Neural cell (in vitro differentiated cells): ENCODE measurements around the gene PDE2A.

Source experiments
- CTCF ChIP-seq: fragments of 450-650 bp; IDR thresholded peaks from 2 replicates; pipeline ENCODE4 v1.5.1; 2014; ENCODE audit warnings: antibody characterized with exemption, mild to moderate bottlenecking, moderate library complexity; ENCODE audit not compliant: poor library complexity, severe bottlenecking
- EP300 ChIP-seq: fragments of 450-650 bp; conservative IDR thresholded peaks from 2 replicates; pipeline ENCODE4 v1.6.1; 2014; ENCODE audit warnings: antibody characterized with exemption, mild to moderate bottlenecking, moderate library complexity; ENCODE audit not compliant: poor library complexity, severe bottlenecking
- EZH2 ChIP-seq: fragments of 200-600, 300-800 bp; shearing (Covaris generic), sonication (generic); IDR thresholded peaks from 2 replicates; pipeline ENCODE4 v1.6.1; 2014; ENCODE audit warnings: antibody characterized with exemption, low read length, borderline replicate concordance, mild to moderate bottlenecking; ENCODE audit not compliant: insufficient read depth, poor library complexity, severe bottlenecking
- POLR2AphosphoS5 ChIP-seq: IDR thresholded peaks from 2 replicates; pipeline ENCODE4 v1.6.1; 2012
- REST ChIP-seq: IDR thresholded peaks from 2 replicates; pipeline ENCODE4 v1.6.1; 2012; ENCODE audit warnings: borderline replicate concordance
- SMC3 ChIP-seq: fragments of 450-650 bp; conservative IDR thresholded peaks from 2 replicates; pipeline ENCODE4 v1.6.1; 2014; ENCODE audit warnings: antibody characterized with exemption, mild to moderate bottlenecking, moderate library complexity; ENCODE audit not compliant: poor library complexity
- TAF1 ChIP-seq: IDR thresholded peaks from 2 replicates; pipeline ENCODE4 v1.6.1; 2012; ENCODE audit warnings: low read depth

GRCh38 chr11:72606748-72607468, 67.3 kb downstream of the PDE2A start:
- TF ChIP-seq CTCF (no peak), EZH2 (no peak), POLR2AphosphoS5 (no peak), SMC3 (no peak), EP300 (no peak), REST (no peak), TAF1 (no peak)
